Testis (tissue), 2 donors: ENCODE results near the gene CKAP5.

Experiments used
- POLR2A ChIP-seq: fragments of 450-650 bp; IDR thresholded peaks from one replicate; pipeline ENCODE4 v1.6.1; 2017; ENCODE audit warnings: antibody characterized with exemption, mild to moderate bottlenecking, moderate library complexity
- TF ChIP-seq, protein P1 (sequence below), 3 experiments: fragments of 450-650 bp in 2 of 3; fragments of 200-600 bp in 1 of 3; sonication (generic) in 1 of 3; IDR thresholded peaks; one replicate each; pipeline ENCODE4 v1.5.1; 2016 to 2019; ENCODE audit warnings: antibody characterized with exemption in 3 of 3, mild to moderate bottlenecking in 2 of 3, moderate library complexity in 1 of 3

DNA sequence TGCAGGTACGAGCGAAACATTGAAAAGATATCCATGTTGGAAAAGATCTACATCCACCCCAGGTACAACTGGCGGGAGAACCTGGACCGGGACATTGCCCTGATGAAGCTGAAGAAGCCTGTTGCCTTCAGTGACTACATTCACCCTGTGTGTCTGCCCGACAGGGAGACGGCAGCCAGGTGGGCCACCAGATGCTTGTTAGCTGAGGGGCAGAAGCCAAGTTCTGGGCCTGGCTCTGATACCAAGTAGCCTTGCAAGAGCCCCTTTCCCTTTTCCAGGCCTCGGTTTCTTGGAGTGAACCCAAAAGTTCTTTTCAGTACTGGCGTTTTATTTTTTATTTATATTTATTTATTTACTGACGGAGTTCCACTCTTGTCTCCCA lies 117.4 kb downstream of the CKAP5 start:
- TF ChIP-seq, protein P1, sequence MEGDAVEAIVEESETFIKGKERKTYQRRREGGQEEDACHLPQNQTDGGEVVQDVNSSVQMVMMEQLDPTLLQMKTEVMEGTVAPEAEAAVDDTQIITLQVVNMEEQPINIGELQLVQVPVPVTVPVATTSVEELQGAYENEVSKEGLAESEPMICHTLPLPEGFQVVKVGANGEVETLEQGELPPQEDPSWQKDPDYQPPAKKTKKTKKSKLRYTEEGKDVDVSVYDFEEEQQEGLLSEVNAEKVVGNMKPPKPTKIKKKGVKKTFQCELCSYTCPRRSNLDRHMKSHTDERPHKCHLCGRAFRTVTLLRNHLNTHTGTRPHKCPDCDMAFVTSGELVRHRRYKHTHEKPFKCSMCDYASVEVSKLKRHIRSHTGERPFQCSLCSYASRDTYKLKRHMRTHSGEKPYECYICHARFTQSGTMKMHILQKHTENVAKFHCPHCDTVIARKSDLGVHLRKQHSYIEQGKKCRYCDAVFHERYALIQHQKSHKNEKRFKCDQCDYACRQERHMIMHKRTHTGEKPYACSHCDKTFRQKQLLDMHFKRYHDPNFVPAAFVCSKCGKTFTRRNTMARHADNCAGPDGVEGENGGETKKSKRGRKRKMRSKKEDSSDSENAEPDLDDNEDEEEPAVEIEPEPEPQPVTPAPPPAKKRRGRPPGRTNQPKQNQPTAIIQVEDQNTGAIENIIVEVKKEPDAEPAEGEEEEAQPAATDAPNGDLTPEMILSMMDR (IDR thresholded peaks at IDR 0.05) = no peak
- no peak for TF ChIP-seq POLR2A
